Lung (tissue), 12 donors: ENCODE measurements around the gene KRTAP9-1. TPM values are rescaled to one million over a fixed set of nuclear protein-coding genes. Genes with fewer than 3 reads are reported as not detected.
A peak's percentile ranks its signal among the peaks of the same experiment; 100 is the strongest.
"Not testable (repeated sequence)": the region's sequence is repeated elsewhere in the genome, so short reads cannot be mapped to it uniquely, and the experiment has no call there.

Experiments used
- ATAC-seq: fragments of 200-7000 bp; cut with Tn5 transposase; one replicate; pipeline ENCODE4 v1.9.1; 2020; ENCODE audit warnings: moderate number of reproducible peaks; ENCODE audit not compliant: insufficient read depth, low FRiP score
- DNase-seq, 3 donors: peaks; one replicate each; pipeline ENCODE4 v3.0.0-alpha.2; 2013 to 2017
- H3K27ac ChIP-seq, 2 donors: one replicate each; pipeline ENCODE4 v1.5.1; 2013; ENCODE audit warnings: mild to moderate bottlenecking in 2 of 2, moderate library complexity in 2 of 2, control low read depth in 1 of 2, inconsistent platforms in 1 of 2, low read depth in 1 of 2, low read length in 1 of 2
- H3K27me3 ChIP-seq, 3 donors: one replicate each; pipeline ENCODE4 v1.5.1; 2013; ENCODE audit warnings: low read length in 2 of 3; ENCODE audit not compliant: control insufficient read depth in 3 of 3, insufficient read depth in 3 of 3
- H3K36me3 ChIP-seq, 4 donors: one replicate each; pipeline ENCODE4 v1.5.1; 2013; ENCODE audit warnings: low read length in 4 of 4, mild to moderate bottlenecking in 1 of 4, moderate library complexity in 1 of 4; ENCODE audit not compliant: control insufficient read depth in 4 of 4, insufficient read depth in 4 of 4
- H3K4me1 ChIP-seq, 5 donors: one replicate each; pipeline ENCODE4 v1.5.1; 2013; ENCODE audit warnings: low read length in 5 of 5, mild to moderate bottlenecking in 2 of 5, moderate library complexity in 1 of 5; ENCODE audit not compliant: control insufficient read depth in 5 of 5, insufficient read depth in 5 of 5
- H3K4me3 ChIP-seq: one replicate; pipeline ENCODE4 v1.5.1; 2013; ENCODE audit warnings: mild to moderate bottlenecking, control low read depth, moderate library complexity
- H3K9ac ChIP-seq, 2 donors: one replicate each; pipeline ENCODE4 v1.5.1; 2013; ENCODE audit warnings: low read length in 2 of 2, control low read depth in 1 of 2; ENCODE audit not compliant: insufficient read depth in 1 of 2
- H3K9me3 ChIP-seq, 4 donors: one replicate each; pipeline ENCODE4 v1.5.1; 2013; ENCODE audit warnings: low read length in 3 of 4, mild to moderate bottlenecking in 1 of 4, moderate library complexity in 1 of 4; ENCODE audit not compliant: control insufficient read depth in 4 of 4, insufficient read depth in 3 of 4
- CTCF ChIP-seq: IDR thresholded peaks from 2 replicates; pipeline ENCODE4 v1.5.1; 2012; ENCODE audit warnings: mild to moderate bottlenecking; ENCODE audit errors: control extremely low read depth, extremely low read depth
- WGBS, 2 donors: extraction: QIAGEN DNeasy Blood & Tissue Kit; methylation state at CpG; one replicate each; pipeline ENCODE4 v1.1.7; 2013; 5-methylcytosine and 5-hydroxymethylcytosine counted together
- polyA plus RNA-seq, 2 donors: library from polyadenylated mRNA; stranded (reverse); fragments of 200-250 nt; gene quantifications; one replicate each; pipeline ENCODE4 v1.2.1, GENCODE V29; 2013
- total RNA-seq, 2 donors: library from RNA; depleted of rRNA in 1 of 2; stranded (reverse); fragments of >200 nt in 1 of 2; gene quantifications; one replicate each; pipeline ENCODE4 v1.2.1, GENCODE V29; 2014 to 2021
- donor health status: control.
- donor health status: control.
- donor health status: Bipolar disorder and iron deficiency.
- donor health status: healthy.
- donor health status: DM: yes; HTN: yes; CAD: no.

KRTAP9-1 gene
- total and polyA plus RNA-seq, 4 donors, result not detected

GRCh38 chr17:41150026-41150425 lies 39.7 kb upstream of the KRTAP9-1 start:
- 82 to 89% methylated on average over 4 of the region's 4 CpGs for WGBS, 2 donors
- ATAC-seq, result no peak
- Histone ChIP-seq H3K27ac (no peak overlapping the region), H3K9ac (no peak overlapping the region), H3K4me1 (no peaks in the 10 kb centered on the region), H3K9me3 (no peaks in the 10 kb centered on the region), H3K4me3 (no peak overlapping the region), H3K36me3 (no peaks in the 10 kb centered on the region), H3K27me3 (no peaks in the 10 kb centered on the region)
- TF ChIP-seq CTCF, result no peak
- DNase-seq, result no peak

DNA sequence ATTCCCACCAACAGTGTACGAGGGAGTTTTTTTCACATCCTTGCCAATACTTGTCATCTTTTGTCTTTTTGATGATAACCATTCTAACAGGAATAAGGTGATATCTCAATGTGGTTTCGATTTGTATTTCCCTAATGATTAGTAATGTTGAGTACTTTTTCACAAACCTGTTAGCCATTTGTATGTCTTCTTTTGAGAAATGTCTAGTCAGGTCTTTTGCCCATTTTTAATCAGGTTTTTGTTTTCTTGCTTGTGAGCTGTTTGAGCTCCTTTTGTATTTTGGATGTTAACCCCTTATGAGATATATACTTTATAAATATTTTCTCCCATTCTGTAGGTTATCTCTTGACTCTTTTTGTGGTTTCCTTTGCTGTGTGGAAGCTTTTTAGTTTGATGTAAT lies 38.2 kb upstream of the KRTAP9-1 start:
- Histone ChIP-seq H3K9me3 (no peaks in the 10 kb centered on the region), H3K9ac (no peak overlapping the region), H3K27me3 (no peaks in the 10 kb centered on the region), H3K36me3 (no peaks in the 10 kb centered on the region), H3K4me1 (no peaks in the 10 kb centered on the region), H3K27ac (no peak overlapping the region), H3K4me3 (no peak overlapping the region)
- ATAC-seq (no peak), DNase-seq (no peak)
- WGBS, 2 donors, result 87 to 92% methylated on average over 2 of the region's 2 CpGs
- TF ChIP-seq CTCF, result no peak

DNA sequence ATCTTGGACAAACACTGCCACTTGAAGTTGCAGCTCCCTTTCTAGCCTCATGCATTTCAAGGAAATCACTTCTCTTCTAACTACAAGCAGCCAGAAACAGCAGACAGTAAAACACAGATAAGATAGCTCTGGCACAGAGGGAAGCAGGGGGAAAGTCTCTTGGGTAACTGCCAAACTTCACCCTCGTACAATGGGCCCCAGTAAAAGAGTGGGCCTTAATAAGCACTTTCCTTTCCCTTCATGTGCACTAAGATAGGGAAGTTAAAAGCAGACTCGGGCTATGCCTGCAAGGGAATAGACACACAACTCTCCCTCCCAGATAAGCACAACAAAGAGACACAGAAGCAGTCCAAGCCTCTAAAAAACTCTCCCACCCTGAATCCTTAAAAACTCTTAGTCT lies 35.8 kb upstream of the KRTAP9-1 start:
- ATAC-seq, result no peak

DNA sequence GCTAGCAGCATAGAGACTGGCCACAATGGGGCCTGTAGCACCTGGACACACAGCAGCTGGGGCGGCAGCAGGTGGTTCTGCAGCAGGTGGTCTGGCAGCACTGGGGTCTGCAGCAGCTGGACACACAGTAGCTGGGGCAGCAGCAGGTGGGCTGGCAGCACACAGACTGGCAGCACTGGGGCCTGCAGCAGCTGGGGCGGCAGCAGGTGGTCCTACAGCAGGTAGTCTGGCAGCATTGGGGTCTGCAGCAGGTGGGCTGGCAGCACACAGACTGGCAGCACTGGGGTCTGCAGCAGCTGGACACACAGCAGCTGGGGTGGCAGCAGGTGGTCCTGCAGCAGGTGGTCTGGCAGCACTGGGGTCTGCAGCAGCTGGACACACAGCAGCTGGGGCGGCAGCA lies 29.5 kb upstream of the KRTAP9-1 start:
- H3K9me3 ChIP-seq, ATAC-seq, H3K27ac ChIP-seq, DNase-seq, H3K4me1 ChIP-seq, H3K9ac ChIP-seq, H3K36me3 ChIP-seq, H3K4me3 ChIP-seq, H3K27me3 ChIP-seq: not testable (repeated sequence)
- WGBS, 2 donors, result 98 to 100% methylated on average over 3 of the region's 3 CpGs

More for the DNA sequence above, 35.8 kb upstream of the KRTAP9-1 start:
- no peaks in the 10 kb centered on the region for H3K36me3 ChIP-seq
- DNase-seq, result peak in 2 of 3 donors; percentile 3 to 9
- no peak overlapping the region for H3K4me3 ChIP-seq
- no peak for TF ChIP-seq CTCF
- no peaks in the 10 kb centered on the region for H3K27me3 ChIP-seq
- H3K27ac ChIP-seq, result no peak overlapping the region
- no peak overlapping the region for H3K9ac ChIP-seq
- 7 to 13% methylated on average over 2 of the region's 2 CpGs for WGBS, 2 donors
- no peaks in the 10 kb centered on the region for H3K9me3 ChIP-seq
- H3K4me1 ChIP-seq, result no peaks in the 10 kb centered on the region
